Neural cell (in vitro differentiated cells): Measurements from ENCODE around the gene DNAJB1. TPM values are rescaled to one million over a fixed set of nuclear protein-coding genes. Genes with fewer than 3 reads are reported as not detected.

ENCODE experiments used
- H2AFZ ChIP-seq: fragments of 200-600, 300-800 bp; sonication (generic), shearing (Covaris generic); 2 replicates; pipeline ENCODE4 v1.6.0; 2014; ENCODE audit warnings: low read depth, mild to moderate bottlenecking, antibody characterized with exemption, low read length, moderate library complexity
- H3F3A ChIP-seq: fragments of 200-600 bp; shearing (Covaris generic); 2 replicates; pipeline ENCODE4 v1.6.1; 2016; ENCODE audit warnings: mild to moderate bottlenecking, moderate library complexity, mixed read lengths, antibody characterized with exemption, low read length; ENCODE audit not compliant: insufficient read depth, poor library complexity, severe bottlenecking
- H3K27ac ChIP-seq: fragments of 200-600, 300-800 bp; sonication (generic), shearing (Covaris generic); 2 replicates; pipeline ENCODE4 v1.5.1; 2014; ENCODE audit warnings: mild to moderate bottlenecking, low read length, moderate library complexity
- H3K27me3 ChIP-seq: fragments of 300-800, 200-600 bp; sonication (generic), shearing (Covaris generic); 2 replicates; pipeline ENCODE4 v1.6.0; 2014; ENCODE audit warnings: mild to moderate bottlenecking, low read depth, low read length, moderate library complexity; ENCODE audit not compliant: insufficient read depth
- H3K36me3 ChIP-seq: fragments of 300-800, 200-600 bp; sonication (generic), shearing (Covaris generic); 2 replicates; pipeline ENCODE4 v1.5.1; 2014; ENCODE audit warnings: mild to moderate bottlenecking, antibody characterized with exemption, low read length, moderate library complexity; ENCODE audit not compliant: insufficient read depth
- H3K4me2 ChIP-seq: fragments of 300-800, 200-600 bp; sonication (generic), shearing (Covaris generic); 2 replicates; pipeline ENCODE4 v1.6.0; 2014; ENCODE audit warnings: mild to moderate bottlenecking, low read length
- H3K4me3 ChIP-seq: fragments of 300-800, 200-600 bp; sonication (generic), shearing (Covaris generic); 2 replicates; pipeline ENCODE4 v1.5.1; 2014; ENCODE audit warnings: mild to moderate bottlenecking, low read length, moderate library complexity
- H3K79me2 ChIP-seq: fragments of 200-600 bp; shearing (Covaris generic); replicated peaks from 2 replicates; pipeline ENCODE4 v1.6.0; 2014; ENCODE audit warnings: mild to moderate bottlenecking, low read length, moderate library complexity; ENCODE audit not compliant: insufficient read depth
- H3K9ac ChIP-seq: fragments of 300-800, 200-600 bp; sonication (generic), shearing (Covaris generic); 2 replicates; pipeline ENCODE4 v1.6.1; 2016; ENCODE audit warnings: mild to moderate bottlenecking, low read length, mixed read lengths
- H3K9me2 ChIP-seq: fragments of 200-600 bp; shearing (Covaris generic); 2 replicates; pipeline ENCODE4 v1.6.1; 2016; ENCODE audit warnings: mild to moderate bottlenecking, low read length, mixed read lengths; ENCODE audit not compliant: insufficient read depth
- H3K9me3 ChIP-seq: fragments of 200-600, 300-800 bp; sonication (generic), shearing (Covaris generic); 2 replicates; pipeline ENCODE4 v1.6.1; 2016; ENCODE audit warnings: mild to moderate bottlenecking, mixed run types, low read length, moderate library complexity, mixed read lengths
- H4K20me1 ChIP-seq: fragments of 200-600 bp; shearing (Covaris generic); 2 replicates; pipeline ENCODE4 v1.6.1; 2016; ENCODE audit warnings: mild to moderate bottlenecking, mixed run types; ENCODE audit not compliant: insufficient read depth
- EP300 ChIP-seq: fragments of 450-650 bp; conservative IDR thresholded peaks from 2 replicates; pipeline ENCODE4 v1.6.1; 2014; ENCODE audit warnings: antibody characterized with exemption, mild to moderate bottlenecking, moderate library complexity; ENCODE audit not compliant: poor library complexity, severe bottlenecking
- EZH2 ChIP-seq: fragments of 200-600, 300-800 bp; shearing (Covaris generic), sonication (generic); IDR thresholded peaks from 2 replicates; pipeline ENCODE4 v1.6.1; 2014; ENCODE audit warnings: antibody characterized with exemption, low read length, borderline replicate concordance, mild to moderate bottlenecking; ENCODE audit not compliant: insufficient read depth, poor library complexity, severe bottlenecking
- MXI1 ChIP-seq: fragments of 450-650 bp; conservative IDR thresholded peaks from 2 replicates; pipeline ENCODE4 v1.6.1; 2014; ENCODE audit warnings: antibody characterized with exemption, mild to moderate bottlenecking; ENCODE audit not compliant: poor library complexity, severe bottlenecking
- POLR2AphosphoS5 ChIP-seq: IDR thresholded peaks from 2 replicates; pipeline ENCODE4 v1.6.1; 2012
- RAD21 ChIP-seq: fragments of 450-650 bp; conservative IDR thresholded peaks from 2 replicates; pipeline ENCODE4 v1.6.1; 2014; ENCODE audit warnings: antibody characterized with exemption, mild to moderate bottlenecking, moderate library complexity
- SMC3 ChIP-seq: fragments of 450-650 bp; conservative IDR thresholded peaks from 2 replicates; pipeline ENCODE4 v1.6.1; 2014; ENCODE audit warnings: antibody characterized with exemption, mild to moderate bottlenecking, moderate library complexity; ENCODE audit not compliant: poor library complexity
- TAF1 ChIP-seq: IDR thresholded peaks from 2 replicates; pipeline ENCODE4 v1.6.1; 2012; ENCODE audit warnings: low read depth
- polyA plus RNA-seq: library from polyadenylated mRNA; depleted of rRNA; stranded (reverse); fragments of >200 nt; gene quantifications from 2 replicates; pipeline ENCODE4 v1.2.3, GENCODE V29; 2014
- TF ChIP-seq, protein P1 (sequence below): IDR thresholded peaks from 2 replicates; pipeline ENCODE4 v1.6.1; 2012; ENCODE audit warnings: borderline replicate concordance
- TF ChIP-seq, protein P2 (sequence below): fragments of 450-650 bp; IDR thresholded peaks from 2 replicates; pipeline ENCODE4 v1.5.1; 2014; ENCODE audit warnings: antibody characterized with exemption, mild to moderate bottlenecking, moderate library complexity; ENCODE audit not compliant: poor library complexity, severe bottlenecking

DNAJB1 gene
- polyA plus RNA-seq, 1 donor from 2014 or later = 64.6 TPM

DNA sequence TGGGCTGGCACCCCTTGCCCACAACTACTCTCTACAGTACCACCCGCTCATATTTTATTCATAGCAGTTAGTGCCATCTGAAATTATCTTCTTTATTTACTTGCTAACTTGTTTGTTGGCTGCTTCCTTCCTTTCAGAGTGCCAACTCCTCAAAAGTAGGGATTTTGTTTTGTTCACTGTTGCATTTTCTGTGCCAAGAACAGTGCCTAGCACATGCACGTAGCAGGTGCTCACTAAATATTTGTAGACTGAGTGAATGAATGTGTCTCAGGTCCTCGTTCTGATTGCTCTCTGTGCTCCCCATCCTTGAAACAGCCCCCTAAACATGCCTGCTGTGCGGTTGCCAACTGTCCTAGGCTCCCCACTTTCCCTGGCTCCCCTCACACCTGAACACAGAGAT is 23.8 kb downstream of the DNAJB1 start:
- H3K9me2 ChIP-seq = no peaks in the 10 kb centered on the region
- no peak overlapping the region for H3K4me2 ChIP-seq
- H3K36me3 ChIP-seq = no peaks in the 10 kb centered on the region
- peaks cover 16% of the 10 kb centered on the region for H3K79me2 ChIP-seq
- peak overlapping the region; percentile 95 for H3K4me3 ChIP-seq
- no peaks in the 10 kb centered on the region for H3F3A ChIP-seq
- no peak overlapping the region for H2AFZ ChIP-seq
- no peaks in the 10 kb centered on the region for H4K20me1 ChIP-seq
- TF ChIP-seq MXI1 (no peak), TAF1 (no peak), RAD21 (no peak), EP300 (no peak), SMC3 (no peak), EZH2 (no peak), POLR2AphosphoS5 (no peak)
- TF ChIP-seq, protein P1, sequence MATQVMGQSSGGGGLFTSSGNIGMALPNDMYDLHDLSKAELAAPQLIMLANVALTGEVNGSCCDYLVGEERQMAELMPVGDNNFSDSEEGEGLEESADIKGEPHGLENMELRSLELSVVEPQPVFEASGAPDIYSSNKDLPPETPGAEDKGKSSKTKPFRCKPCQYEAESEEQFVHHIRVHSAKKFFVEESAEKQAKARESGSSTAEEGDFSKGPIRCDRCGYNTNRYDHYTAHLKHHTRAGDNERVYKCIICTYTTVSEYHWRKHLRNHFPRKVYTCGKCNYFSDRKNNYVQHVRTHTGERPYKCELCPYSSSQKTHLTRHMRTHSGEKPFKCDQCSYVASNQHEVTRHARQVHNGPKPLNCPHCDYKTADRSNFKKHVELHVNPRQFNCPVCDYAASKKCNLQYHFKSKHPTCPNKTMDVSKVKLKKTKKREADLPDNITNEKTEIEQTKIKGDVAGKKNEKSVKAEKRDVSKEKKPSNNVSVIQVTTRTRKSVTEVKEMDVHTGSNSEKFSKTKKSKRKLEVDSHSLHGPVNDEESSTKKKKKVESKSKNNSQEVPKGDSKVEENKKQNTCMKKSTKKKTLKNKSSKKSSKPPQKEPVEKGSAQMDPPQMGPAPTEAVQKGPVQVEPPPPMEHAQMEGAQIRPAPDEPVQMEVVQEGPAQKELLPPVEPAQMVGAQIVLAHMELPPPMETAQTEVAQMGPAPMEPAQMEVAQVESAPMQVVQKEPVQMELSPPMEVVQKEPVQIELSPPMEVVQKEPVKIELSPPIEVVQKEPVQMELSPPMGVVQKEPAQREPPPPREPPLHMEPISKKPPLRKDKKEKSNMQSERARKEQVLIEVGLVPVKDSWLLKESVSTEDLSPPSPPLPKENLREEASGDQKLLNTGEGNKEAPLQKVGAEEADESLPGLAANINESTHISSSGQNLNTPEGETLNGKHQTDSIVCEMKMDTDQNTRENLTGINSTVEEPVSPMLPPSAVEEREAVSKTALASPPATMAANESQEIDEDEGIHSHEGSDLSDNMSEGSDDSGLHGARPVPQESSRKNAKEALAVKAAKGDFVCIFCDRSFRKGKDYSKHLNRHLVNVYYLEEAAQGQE = no peak
- TF ChIP-seq, protein P2, sequence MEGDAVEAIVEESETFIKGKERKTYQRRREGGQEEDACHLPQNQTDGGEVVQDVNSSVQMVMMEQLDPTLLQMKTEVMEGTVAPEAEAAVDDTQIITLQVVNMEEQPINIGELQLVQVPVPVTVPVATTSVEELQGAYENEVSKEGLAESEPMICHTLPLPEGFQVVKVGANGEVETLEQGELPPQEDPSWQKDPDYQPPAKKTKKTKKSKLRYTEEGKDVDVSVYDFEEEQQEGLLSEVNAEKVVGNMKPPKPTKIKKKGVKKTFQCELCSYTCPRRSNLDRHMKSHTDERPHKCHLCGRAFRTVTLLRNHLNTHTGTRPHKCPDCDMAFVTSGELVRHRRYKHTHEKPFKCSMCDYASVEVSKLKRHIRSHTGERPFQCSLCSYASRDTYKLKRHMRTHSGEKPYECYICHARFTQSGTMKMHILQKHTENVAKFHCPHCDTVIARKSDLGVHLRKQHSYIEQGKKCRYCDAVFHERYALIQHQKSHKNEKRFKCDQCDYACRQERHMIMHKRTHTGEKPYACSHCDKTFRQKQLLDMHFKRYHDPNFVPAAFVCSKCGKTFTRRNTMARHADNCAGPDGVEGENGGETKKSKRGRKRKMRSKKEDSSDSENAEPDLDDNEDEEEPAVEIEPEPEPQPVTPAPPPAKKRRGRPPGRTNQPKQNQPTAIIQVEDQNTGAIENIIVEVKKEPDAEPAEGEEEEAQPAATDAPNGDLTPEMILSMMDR = no peak
- peak overlapping the region; percentile 2 for H3K9ac ChIP-seq
- no peaks in the 10 kb centered on the region for H3K9me3 ChIP-seq
- no peak overlapping the region for H3K27ac ChIP-seq
- H3K27me3 ChIP-seq = no peaks in the 10 kb centered on the region

DNA sequence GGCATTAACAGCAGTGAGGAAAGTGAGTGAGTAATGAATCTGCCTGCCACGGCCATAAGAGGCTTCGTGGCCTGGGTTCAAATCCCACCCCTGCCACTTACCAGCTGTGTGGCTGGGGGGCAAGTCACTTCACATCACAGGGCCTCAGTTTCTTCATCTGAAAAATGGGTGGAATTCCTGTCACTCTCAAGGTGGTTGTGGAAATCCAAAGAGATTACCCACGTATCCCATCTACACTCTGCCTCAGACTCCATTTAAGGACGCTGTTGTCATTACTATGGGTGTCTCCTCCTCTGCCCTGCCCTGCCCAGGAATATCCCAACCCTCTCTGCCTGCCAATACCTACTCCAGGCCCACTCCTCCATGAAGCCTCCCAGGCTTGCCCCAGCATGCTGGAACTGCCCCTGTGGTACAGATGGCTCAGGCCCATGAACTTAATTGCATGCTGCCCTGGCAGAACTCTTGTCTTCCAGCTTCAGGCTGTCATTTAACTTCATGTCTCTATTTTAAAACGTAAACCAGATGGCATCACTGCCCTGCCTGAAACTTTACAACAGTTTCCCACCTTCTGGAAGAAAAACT is 25.4 kb downstream of the DNAJB1 start:
- Histone ChIP-seq H3K4me3 (no peak overlapping the region), H2AFZ (no peak overlapping the region), H3K9me3 (no peaks in the 10 kb centered on the region), H4K20me1 (no peaks in the 10 kb centered on the region), H3K36me3 (no peaks in the 10 kb centered on the region), H3K9me2 (no peaks in the 10 kb centered on the region), H3K79me2 (peaks cover 16% of the 10 kb centered on the region), H3K4me2 (no peak overlapping the region), H3K27me3 (no peaks in the 10 kb centered on the region), H3F3A (no peaks in the 10 kb centered on the region), H3K27ac (no peak overlapping the region), H3K9ac (no peak overlapping the region)
- TF ChIP-seq RAD21 (no peak), EZH2 (no peak), EP300 (no peak), POLR2AphosphoS5 (no peak), TAF1 (no peak), SMC3 (no peak), MXI1 (no peak)
- TF ChIP-seq, protein P1 = no peak
- TF ChIP-seq, protein P2 = no peak
